Measurements from ENCODE around the gene ZC3H12D.

DNA sequence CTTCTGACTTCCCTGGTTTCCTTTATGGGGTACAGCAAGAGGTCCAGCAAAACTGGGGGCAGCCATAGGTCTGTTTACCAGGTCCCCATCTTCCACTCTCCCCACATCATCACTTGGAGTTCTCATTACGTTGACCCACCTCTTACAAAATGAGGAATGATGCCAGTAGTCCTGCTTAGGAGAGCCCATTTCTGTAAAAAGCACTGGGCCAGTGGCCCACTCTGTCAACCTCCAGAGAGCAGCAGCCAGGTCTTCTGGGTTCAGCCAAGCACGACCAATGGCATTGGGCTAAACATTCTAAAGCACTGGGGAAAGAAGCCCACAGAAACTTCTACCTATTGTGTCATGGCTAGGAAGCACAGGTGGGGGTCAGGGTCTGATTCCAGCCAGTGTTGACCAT, 13.9 kb downstream of the ZC3H12D start:
- TF ChIP-seq, protein P1, sequence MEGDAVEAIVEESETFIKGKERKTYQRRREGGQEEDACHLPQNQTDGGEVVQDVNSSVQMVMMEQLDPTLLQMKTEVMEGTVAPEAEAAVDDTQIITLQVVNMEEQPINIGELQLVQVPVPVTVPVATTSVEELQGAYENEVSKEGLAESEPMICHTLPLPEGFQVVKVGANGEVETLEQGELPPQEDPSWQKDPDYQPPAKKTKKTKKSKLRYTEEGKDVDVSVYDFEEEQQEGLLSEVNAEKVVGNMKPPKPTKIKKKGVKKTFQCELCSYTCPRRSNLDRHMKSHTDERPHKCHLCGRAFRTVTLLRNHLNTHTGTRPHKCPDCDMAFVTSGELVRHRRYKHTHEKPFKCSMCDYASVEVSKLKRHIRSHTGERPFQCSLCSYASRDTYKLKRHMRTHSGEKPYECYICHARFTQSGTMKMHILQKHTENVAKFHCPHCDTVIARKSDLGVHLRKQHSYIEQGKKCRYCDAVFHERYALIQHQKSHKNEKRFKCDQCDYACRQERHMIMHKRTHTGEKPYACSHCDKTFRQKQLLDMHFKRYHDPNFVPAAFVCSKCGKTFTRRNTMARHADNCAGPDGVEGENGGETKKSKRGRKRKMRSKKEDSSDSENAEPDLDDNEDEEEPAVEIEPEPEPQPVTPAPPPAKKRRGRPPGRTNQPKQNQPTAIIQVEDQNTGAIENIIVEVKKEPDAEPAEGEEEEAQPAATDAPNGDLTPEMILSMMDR (IDR thresholded peaks at IDR 0.05): no peak
- no peak for TF ChIP-seq EZH2 (IDR thresholded peaks at IDR 0.05; ENCODE audit: borderline replicate concordance, insufficient read depth, low read depth, low read length, poor library complexity, severe bottlenecking)

All from B cell (primary cell).